ENCODE data around the gene TMEM121. TPM values are rescaled to one million over a fixed set of nuclear protein-coding genes. Genes with fewer than 3 reads are reported as not detected.
"Not testable (repeated sequence)": the region's sequence is repeated elsewhere in the genome, so short reads cannot be mapped to it uniquely, and the experiment has no call there.

Gene TMEM121
- total and polyA plus RNA-seq, 2 of the 8 experiments (the other 6 are each of a cell fraction or from before 2014, with no cell fraction given) = 1.9 TPM; not detected in 1

- H3K79me2 ChIP-seq (ENCODE audit: control insufficient read depth in 1 of 2, insufficient read depth in 2 of 2, low read length in 2 of 2); H3K14ac ChIP-seq (ENCODE audit: insufficient read length); H4K91ac ChIP-seq (replicated peaks; ENCODE audit: insufficient read length, low read length); H2AK5ac ChIP-seq (ENCODE audit: low read depth, low read length); H2BK20ac ChIP-seq (ENCODE audit: low read length); DNase-seq (ENCODE audit: low read depth in 1 of 2, low spot score in 2 of 2); POLR2A ChIA-PET (ENCODE audit: partially characterized antibody); H3K4ac ChIP-seq (replicated peaks; ENCODE audit: insufficient read length, low read depth, low read length); H3K27ac ChIP-seq (ENCODE audit: low read depth, low read length); H3K56ac ChIP-seq (replicated peaks; ENCODE audit: insufficient read length, low read depth, low read length); H3K9ac ChIP-seq (replicated peaks in 1 of 4; ENCODE audit: extremely low read depth in 1 of 4, low read depth in 3 of 4, low read length in 3 of 4); FAIRE-seq; H3K23ac ChIP-seq (ENCODE audit: insufficient read length); H2BK120ac ChIP-seq (replicated peaks; ENCODE audit: low read depth, low read length); H2BK12ac ChIP-seq (ENCODE audit: low read depth, low read length); H3K36me3 ChIP-seq (ENCODE audit: control insufficient read depth in 2 of 4, insufficient read depth in 4 of 4, low read length in 3 of 4); H4K8ac ChIP-seq (ENCODE audit: extremely low read depth, insufficient read depth, low read length); H3K4me1 ChIP-seq (replicated peaks in 1 of 4; ENCODE audit: control insufficient read depth in 3 of 4, insufficient read depth in 4 of 4, low read length in 3 of 4); H3K27me3 ChIP-seq (replicated peaks in 1 of 4; ENCODE audit: control insufficient read depth in 3 of 4, extremely low read depth in 1 of 4, insufficient read depth in 3 of 4, low read length in 3 of 4); CTCF ChIA-PET (ENCODE audit: partially characterized antibody); H3K18ac ChIP-seq (ENCODE audit: extremely low read depth, low read length); H2BK15ac ChIP-seq (ENCODE audit: low read length); H3K4me3 ChIP-seq (ENCODE audit: extremely low read depth in 1 of 4, insufficient read depth in 2 of 4, low read depth in 3 of 4, low read length in 4 of 4); H3K4me2 ChIP-seq (ENCODE audit: insufficient read depth in 1 of 2, low read depth in 2 of 2, low read length in 2 of 2); H3K79me1 ChIP-seq (ENCODE audit: low read depth, low read length); H2AFZ ChIP-seq (ENCODE audit: low read length); H4K5ac ChIP-seq (ENCODE audit: insufficient read length, low read depth, low read length); H2BK5ac ChIP-seq (ENCODE audit: low read depth, low read length): not testable (repeated sequence)
- H4K20me1 ChIP-seq (replicated peaks in 1 of 2; ENCODE audit: control insufficient read depth in 1 of 2, insufficient read depth in 2 of 2, low read length in 2 of 2) = peaks cover 0 to 14% of the 10 kb centered on the region in 2 experiments
- peaks cover 40% of the 10 kb centered on the region; the same call in 1 of the 2 replicates for H3K23me2 ChIP-seq (ENCODE audit: low read depth, low read length)
- peaks cover 40 to 88% of the 10 kb centered on the region in 2 experiments for H3K9me3 ChIP-seq (ENCODE audit: insufficient read depth in 2 of 2, low read depth in 1 of 2, low read length in 1 of 2)
- 81% methylated on average over 20 of the region's 20 CpGs; no CpG with 5 or more reads in 1 of the 2 experiments for WGBS, 2 experiments (ENCODE audit: extremely low coverage in 1 of 2, insufficient coverage in 1 of 2, insufficient read length in 1 of 2, insufficient replicate concordance in 2 of 2, low coverage in 1 of 2, low lambda C conversion rate in 2 of 2, missing lambda C conversion rate in 1 of 2)
Observed at GRCh38 chr14:105567164-105568103, 41.1 kb downstream of the TMEM121 start.

Measured in H1 (cell line).